Measurements from ENCODE around the gene ADA.

Gene ADA

DNA sequence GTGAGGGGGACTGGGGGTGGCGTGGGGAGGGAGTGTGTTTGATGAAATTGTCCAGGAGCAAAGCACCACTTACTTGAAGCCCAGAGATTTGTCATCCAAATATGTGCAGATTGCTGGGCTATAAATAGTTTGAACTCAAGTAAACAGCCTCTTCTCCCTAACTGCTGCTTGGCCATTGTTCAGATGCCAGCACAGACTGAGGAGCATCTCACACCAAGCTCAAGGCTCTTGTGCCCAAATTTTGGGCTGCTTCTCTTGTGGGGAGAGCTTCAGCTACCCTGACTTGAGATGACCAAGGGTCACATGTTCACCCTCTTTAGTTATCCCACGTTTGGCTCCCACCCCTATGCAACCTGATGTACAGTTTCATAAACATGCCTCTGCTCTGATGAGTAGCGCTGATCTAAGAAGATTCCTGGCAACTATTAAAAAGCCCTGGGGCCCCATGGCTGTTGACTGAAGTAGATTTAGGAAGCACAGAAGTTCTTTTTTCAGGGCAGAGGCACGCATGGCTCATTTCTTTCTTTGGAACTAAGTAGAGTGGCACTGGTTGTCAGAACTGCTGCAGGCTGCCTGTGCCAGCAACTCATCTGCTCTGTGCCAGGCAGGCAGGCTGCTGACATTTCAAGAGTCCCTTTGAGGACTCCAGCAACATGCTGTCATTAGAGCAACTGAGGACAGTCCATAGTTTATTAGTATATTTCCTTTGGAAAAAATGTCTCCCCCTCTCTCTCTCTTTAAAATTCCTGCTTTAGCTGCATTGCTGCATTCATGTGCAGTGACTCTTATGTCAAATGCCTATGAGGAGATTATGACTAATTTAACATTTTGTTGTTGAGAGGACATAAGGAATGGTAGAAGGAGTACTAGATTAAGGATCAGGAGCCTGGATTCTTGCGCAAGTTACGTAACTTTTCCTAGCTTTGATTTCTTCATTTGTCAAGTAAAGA, 78.7 kb downstream of the ADA start:
- TF ChIP-seq, protein P1, sequence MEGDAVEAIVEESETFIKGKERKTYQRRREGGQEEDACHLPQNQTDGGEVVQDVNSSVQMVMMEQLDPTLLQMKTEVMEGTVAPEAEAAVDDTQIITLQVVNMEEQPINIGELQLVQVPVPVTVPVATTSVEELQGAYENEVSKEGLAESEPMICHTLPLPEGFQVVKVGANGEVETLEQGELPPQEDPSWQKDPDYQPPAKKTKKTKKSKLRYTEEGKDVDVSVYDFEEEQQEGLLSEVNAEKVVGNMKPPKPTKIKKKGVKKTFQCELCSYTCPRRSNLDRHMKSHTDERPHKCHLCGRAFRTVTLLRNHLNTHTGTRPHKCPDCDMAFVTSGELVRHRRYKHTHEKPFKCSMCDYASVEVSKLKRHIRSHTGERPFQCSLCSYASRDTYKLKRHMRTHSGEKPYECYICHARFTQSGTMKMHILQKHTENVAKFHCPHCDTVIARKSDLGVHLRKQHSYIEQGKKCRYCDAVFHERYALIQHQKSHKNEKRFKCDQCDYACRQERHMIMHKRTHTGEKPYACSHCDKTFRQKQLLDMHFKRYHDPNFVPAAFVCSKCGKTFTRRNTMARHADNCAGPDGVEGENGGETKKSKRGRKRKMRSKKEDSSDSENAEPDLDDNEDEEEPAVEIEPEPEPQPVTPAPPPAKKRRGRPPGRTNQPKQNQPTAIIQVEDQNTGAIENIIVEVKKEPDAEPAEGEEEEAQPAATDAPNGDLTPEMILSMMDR (IDR thresholded peaks at IDR 0.05; ENCODE audit: low read length, missing control alignments) = no peak
- DNase-seq (ENCODE audit: low read depth) = peak; percentile 92
- H3K4me3 ChIP-seq (replicated peaks; ENCODE audit: low read depth, low read length) = no peak overlapping the region

DNA sequence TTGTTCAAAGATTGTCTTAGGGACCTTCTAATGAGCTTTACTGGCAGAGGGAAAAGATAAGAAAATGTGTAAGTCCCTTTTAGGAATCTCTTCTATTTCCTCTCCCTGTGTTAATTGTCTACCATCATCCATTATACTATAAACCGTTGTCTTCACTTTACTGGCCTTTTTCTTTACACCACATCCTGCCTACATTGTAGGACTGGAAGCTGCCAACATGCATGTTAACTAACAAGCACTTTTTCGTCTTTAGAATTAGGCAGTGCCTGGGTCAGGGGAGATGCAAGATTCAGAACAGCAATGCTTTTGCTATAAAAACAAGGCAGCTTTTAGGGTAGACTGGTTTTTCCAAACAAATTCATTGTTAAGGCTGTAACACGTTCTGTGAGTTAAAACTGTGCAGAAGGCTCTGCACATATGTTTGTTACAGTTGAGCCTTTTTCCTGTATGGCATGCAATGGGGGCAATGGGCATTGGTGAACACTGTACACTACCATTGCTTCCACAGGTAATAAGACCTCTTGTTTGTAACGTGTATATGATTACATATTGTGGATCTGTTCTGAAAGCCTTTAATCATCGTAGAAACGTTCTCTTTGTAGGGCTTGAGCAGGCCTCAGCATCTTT, 80.0 kb downstream of the ADA start:
- no peak for DNase-seq (ENCODE audit: low read depth)
- TF ChIP-seq, protein P1 (IDR thresholded peaks at IDR 0.05; ENCODE audit: low read length, missing control alignments) = no peak
- H3K4me3 ChIP-seq (replicated peaks; ENCODE audit: low read depth, low read length) = no peak overlapping the region

DNA sequence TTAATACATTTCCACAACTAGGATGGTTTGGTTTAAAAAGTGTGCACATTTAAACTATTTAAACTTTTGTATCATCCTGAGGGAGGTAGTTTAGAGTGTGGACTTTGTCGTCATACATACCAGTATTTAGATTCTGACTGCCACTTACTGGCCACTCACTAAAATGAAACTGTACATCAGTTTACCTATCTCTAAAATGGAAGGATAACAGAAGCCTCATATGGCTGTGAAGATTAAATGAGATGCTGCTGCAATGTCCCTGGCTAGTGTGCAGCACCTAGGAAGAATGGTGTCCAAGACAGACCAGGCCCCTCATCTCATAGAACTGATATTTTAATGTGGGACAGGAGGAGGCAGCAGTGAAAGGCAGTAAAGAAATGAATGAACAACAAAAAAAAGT, 81.1 kb downstream of the ADA start:
- no peak overlapping the region for H3K4me3 ChIP-seq (replicated peaks; ENCODE audit: low read depth, low read length)
- no peak for DNase-seq (ENCODE audit: low read depth)
- TF ChIP-seq, protein P1 (IDR thresholded peaks at IDR 0.05; ENCODE audit: low read length, missing control alignments) = no peak
